GM19023 (cell line): ENCODE data around the gene OLIG3.

Experiments
- ATAC-seq: cut with Tn5 transposase; IDR thresholded peaks from one replicate; pipeline ENCODE4 v1.9.1; 2021; ENCODE audit warnings: mild to moderate bottlenecking, moderate library complexity; ENCODE audit not compliant: unreplicated experiment

OLIG3 gene

GRCh38 chr6:137496368-137496767, 2.2 kb upstream of the OLIG3 start:
- no peak for ATAC-seq

GRCh38 chr6:137495703-137496336, 1.6 kb upstream of the OLIG3 start:
- no peak for ATAC-seq

GRCh38 chr6:137494988-137495702, 951 bp upstream of the OLIG3 start:
- ATAC-seq: no peak

DNA sequence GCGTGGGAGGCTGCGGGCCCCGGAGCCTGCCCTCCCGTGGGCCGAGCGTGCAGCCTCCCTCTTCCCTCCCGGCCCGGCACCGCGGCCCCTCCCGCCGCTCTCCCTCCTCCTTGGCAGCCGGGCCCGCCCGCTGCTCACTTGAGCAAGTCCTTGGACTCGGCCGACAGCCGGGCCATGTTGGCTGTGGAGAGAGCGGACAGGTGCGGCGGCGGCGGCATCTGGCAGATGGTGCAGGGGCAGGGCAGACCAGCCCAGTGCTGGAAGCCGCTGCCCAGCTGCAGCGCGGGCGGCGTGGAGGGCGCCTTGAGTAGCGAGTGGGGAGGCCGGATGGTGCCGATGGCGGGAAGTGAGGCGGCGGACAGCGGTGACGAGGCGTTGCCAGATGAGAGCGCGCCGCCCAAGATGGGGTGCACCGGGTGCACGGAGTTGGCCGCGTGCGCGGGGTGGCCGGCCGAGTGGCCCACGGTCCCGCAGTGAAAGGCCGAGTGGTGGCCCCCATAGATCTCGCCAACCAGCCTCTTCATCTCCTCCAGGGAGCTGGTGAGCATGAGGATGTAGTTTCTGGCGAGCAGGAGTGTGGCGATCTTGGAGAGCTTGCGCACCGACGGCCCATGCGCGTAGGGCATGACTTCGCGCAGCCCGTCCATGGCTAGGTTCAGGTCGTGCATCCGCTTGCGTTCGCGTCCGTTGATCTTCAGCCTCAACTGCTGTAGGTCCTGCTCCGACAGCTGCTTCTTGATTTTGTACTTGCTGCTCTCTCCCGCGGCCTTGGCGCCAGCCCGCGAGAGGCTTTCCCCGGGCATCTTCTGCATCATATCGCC, 766 bp downstream of the OLIG3 start:
- ATAC-seq: no peak

DNA sequence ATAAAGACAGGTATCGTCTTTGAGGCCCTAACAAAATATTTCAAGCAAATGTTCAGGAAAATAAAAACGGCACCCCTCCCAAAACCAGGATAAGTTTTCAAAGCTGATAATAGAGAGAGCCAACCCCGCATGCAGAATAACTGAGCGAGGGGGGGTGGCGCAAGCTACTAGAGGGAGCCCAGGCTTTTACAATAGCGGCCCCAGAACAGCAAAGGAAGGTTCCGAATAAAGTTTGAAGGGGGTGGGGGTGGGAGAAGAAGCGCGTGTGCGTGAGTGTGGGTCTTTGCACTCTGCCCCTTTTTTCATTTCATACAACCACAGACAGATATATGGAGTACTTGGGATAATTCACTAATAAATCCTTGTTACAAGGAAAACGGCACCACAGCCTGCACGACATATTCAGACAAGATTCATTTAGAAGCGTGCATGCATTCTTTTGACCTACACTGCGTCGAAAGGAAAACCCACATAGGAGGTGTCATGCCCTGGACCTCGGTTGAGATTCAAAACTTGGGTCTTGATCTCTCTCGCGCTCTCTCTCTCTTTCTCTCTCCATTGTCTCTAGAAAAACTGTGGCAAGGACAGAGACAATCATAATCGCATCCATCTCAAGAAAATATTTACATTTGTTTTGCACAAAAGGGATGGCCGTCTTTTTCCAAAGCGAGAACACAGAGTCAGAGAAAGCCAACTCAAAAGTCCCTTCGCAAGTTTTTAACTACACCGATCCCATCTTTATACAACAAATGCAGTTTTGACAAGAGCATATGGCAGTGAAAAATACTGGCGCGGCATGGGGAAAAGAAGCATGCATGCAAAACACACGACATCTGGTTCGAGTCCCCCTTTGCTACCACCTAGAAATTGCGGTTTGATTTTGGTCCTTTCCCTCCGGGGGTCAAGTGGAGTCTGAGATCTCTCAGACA, 1.6 kb downstream of the OLIG3 start:
- no peak for ATAC-seq

GRCh38 chr6:137491478-137491877, 2.7 kb downstream of the OLIG3 start:
- ATAC-seq: no peak

DNA sequence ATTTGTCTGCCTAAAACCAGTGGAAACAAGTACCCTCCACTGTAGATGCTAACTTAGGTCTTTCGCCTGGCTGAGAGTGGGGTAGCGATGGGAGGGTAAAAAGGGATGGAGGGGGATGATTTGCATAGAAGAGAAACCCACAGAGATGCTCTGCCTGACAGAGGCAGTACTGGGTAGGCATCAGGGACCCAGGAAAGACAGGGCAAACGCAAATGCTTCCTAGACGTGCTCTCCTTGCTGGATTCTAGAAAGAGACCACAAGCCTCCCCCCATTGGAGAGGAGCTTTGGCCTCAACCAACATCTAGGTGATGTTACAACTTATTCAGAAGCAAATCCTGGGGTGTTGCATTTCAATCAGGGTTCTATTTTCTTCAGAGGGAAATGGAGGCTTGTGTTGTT, 3.2 kb downstream of the OLIG3 start:
- no peak for ATAC-seq

- ATAC-seq: no peak
Observed at GRCh38 chr6:137490006-137490905, 3.9 kb downstream of the OLIG3 start.

DNA sequence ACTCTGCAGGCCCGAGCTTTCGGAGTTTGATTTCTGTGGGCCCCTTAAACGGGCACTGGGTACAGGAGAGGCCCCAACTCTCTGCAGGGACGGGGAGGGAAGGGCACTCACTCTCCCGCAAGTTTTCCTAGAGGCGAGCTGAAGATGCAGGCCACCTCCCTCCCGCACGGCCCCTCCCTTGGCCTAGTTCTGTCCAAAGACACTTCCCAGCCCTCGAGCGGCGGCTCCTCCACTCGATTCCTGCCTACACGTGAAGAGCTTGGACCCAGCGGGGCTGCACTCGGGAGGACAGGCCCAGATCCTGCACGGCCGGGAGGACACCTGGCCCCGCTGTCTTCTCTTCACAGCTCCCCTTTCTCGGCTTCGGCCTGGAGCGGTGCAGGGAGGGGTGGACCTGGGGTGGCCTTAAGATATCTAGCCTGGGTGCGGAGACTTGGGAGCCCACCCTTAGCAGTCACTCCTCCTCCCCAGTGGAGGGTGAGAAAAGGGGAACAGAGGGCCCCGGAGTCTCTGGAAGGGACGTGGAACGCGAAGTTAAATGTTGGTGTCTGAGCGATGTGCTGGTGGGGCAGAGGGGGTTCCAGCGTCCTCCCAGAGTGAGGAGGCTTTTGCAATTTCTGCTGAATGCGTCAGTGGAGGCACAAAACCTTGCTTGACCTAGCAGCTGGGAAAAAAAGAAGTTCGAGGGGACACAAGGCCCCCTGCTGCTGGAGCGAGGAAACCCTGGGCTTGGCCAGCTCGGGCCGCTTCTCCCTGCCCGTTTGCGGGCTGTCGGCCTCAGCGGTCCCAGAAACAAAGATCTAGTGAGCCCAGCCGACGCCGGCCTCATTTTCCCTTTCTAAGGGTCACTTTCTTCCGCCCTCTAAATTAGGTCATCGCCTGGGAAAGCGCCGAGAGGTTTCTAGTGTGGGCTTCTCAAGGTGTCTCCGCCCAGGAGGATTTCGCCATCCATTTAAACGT, 4.9 kb downstream of the OLIG3 start:
- no peak for ATAC-seq

GRCh38 chr6:137488150-137489045, 5.8 kb downstream of the OLIG3 start:
- no peak for ATAC-seq

- ATAC-seq: no peak
Observed at GRCh38 chr6:137487869-137488149, 6.4 kb downstream of the OLIG3 start.

DNA sequence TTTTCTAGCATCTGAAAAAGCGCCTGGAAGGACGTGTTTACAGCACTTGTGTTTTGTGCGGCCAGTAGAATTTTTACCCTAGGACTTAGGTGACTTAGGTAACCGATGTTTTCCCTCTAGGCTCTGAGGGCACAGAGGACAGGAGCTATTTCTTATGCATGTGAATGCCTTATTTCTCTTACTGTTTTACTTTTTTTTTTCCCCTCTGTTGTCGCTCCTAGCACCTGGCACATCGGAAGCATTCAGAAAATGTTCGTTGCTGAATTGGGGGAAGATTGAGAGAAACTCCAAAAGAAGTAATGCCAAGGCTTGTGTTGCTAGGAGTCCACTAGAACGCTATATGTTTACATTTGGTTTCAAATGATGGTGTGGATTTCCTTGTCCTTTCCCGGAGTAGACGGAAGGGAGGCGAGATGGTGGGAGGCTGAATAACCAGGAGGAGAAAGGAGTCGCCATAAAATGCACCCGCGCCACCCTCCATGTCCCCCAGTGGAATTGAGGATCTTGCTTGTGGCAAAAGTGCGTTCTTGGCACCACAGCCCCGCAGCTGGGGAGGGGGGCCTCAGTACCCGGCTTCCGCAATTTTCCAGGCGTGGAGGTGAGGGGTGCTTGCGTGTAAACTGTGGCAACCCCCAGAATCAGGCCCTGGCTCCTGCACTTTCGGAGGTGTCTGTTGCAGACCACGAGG, 6.9 kb downstream of the OLIG3 start:
- ATAC-seq: no peak

DNA sequence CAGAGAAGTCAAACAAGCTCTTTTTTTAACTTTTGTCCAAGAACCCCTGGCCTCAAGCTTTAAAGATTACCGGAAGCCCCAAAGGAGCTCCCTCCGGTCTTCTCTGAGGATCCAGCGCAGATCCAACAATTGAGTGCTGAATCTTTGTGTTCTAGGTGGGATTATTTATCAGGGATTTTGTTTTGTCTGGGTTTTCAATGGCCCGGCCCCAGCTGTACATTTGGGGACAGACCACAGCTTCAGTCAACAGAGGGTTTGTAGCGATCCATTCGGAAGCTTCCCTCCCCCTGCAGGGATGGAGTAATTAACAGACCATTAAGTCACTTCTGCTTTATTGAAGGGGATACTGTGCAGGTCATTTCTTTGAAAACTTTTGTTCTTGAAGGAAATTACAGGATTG, 7.8 kb downstream of the OLIG3 start:
- no peak for ATAC-seq

GRCh38 chr6:137480431-137480830, 13.8 kb downstream of the OLIG3 start:
- ATAC-seq: no peak

DNA sequence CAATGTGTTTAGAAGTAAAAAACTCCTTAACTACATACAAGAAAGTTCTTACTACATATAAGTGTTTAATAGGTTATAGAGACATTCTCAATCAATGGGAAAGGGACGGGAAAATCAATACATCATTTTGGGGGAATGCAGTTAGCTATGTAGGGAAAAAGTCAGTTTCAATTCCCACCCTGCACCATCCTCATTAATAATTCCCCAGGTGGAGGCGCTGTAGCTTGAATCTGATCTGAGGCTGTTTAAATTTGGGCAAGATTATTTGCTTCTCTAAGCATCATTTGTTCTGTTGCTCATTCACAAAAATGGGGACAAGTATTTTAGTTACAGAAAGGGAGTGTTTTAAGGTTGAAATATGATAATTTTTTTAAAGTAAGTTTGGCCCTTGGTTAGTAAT, 19.1 kb downstream of the OLIG3 start:
- no peak for ATAC-seq

DNA sequence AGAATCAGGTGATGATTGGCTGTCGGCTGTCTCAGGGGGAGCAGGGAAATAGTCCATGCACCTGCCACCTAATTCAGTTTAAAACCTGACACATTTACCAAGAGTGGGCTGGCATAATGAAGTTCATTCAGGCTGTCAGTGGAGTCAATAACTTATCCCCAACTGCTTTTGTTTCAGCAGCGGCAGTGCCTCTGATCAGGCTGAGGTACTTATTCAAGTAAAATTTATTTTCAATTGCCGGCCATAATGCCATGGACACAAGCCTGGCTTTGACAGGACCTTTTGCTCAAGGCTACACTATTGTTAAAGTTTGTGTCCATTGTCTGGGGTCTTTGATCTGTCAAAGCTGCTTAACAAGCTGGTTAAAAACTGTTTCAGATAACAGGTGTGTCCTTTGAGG, 20.6 kb downstream of the OLIG3 start:
- no peak for ATAC-seq

DNA sequence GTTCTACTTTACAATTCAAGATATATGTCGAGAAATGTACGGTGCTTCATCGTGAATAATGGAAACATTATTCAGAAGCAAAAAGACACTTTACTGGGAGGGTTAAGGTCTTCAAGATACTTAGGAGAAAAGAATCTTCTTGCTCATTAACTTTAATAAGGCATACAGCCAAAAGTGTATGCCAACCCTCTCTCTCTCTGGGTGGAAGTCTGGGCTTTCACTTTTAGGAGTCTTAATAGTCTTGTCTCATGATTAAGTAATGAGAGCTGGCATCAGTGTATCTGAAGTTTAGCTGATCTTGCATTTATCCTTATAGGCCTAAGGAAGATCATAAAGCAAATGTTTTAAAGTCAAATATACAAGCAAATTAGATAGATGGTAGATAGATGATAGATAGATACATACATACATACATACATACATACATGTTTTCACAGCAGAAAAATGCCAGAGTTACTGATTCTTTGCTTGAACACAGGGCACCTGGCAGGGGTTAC, 21.5 kb downstream of the OLIG3 start:
- ATAC-seq: no peak
